T-cell (primary cell): Measurements from ENCODE around the gene SMIM5. TPM values are rescaled to one million over a fixed set of nuclear protein-coding genes. Genes with fewer than 3 reads are reported as not detected.
A peak's percentile ranks its signal among the peaks of the same experiment; 100 is the strongest.

Source experiments
- ATAC-seq, 4 experiments: fragments of 200-7000 bp in 3 of 4; fragments of 150-1000 bp in 1 of 4; cut with Tn5 transposase; replicated peaks in 1 of 4; 1 replicate in 3 of 4; 2 replicates in 1 of 4; pipeline ENCODE4 v1.10.0; 2021; ENCODE audit warnings: moderate library complexity in 3 of 4, mild to moderate bottlenecking in 2 of 4, moderate number of reproducible peaks in 1 of 4
- CTCF ChIA-PET, 2 donors: fragments of 300-600 bp; sonication (Branson Sonifier 250); formaldehyde crosslinking; loops; one replicate each; lab custom pipeline; 2022; ENCODE audit warnings: antibody characterized with exemption in 2 of 2; lab: Charles Lee
- POLR2A ChIA-PET, 2 donors: fragments of 300-600 bp; sonication (Branson Sonifier 250); formaldehyde crosslinking; loops; one replicate each; lab custom pipeline; 2022; ENCODE audit warnings: antibody characterized with exemption in 2 of 2; lab: Charles Lee
- DNase-seq, 35 experiments: peaks; one replicate each; pipeline versions ENCODE4 v3.0.0 to v3.0.0-alpha.2; 2013 to 2023
- H3K27ac ChIP-seq: one replicate; pipeline ENCODE4 v1.5.1; 2013; ENCODE audit warnings: low read length
- H3K27me3 ChIP-seq, 2 experiments: replicated peaks in 1 of 2; 1 replicate in 1 of 2; 2 replicates in 1 of 2; pipeline versions ENCODE4 v1.6.1 to v1.7.0; 2013; ENCODE audit warnings: low read length in 1 of 2, mixed read lengths in 1 of 2; ENCODE audit not compliant: control insufficient read depth in 2 of 2, insufficient read depth in 2 of 2; ENCODE audit errors: extremely low read depth in 1 of 2
- H3K36me3 ChIP-seq, 2 donors: 1 replicate in 1 of 2; 2 replicates in 1 of 2; pipeline versions ENCODE4 v1.6.1 to v1.7.0; 2013; ENCODE audit warnings: low read length in 1 of 2; ENCODE audit not compliant: control insufficient read depth in 2 of 2, insufficient read depth in 1 of 2; ENCODE audit errors: extremely low read depth in 1 of 2
- H3K4me1 ChIP-seq, 2 experiments: 1 replicate in 1 of 2; 2 replicates in 1 of 2; pipeline versions ENCODE4 v1.6.1 to v1.7.0; 2013; ENCODE audit warnings: low read length in 2 of 2, mixed read lengths in 1 of 2; ENCODE audit not compliant: insufficient read depth in 2 of 2, control insufficient read depth in 1 of 2; ENCODE audit errors: extremely low read depth in 1 of 2
- H3K4me3 ChIP-seq, 2 donors: 1 replicate in 1 of 2; 2 replicates in 1 of 2; pipeline versions ENCODE4 v1.5.1 to v1.7.0; 2013; ENCODE audit warnings: mild to moderate bottlenecking in 2 of 2, low read length in 1 of 2, moderate library complexity in 1 of 2; ENCODE audit not compliant: control insufficient read depth in 1 of 2; ENCODE audit errors: extremely low read depth in 1 of 2
- H3K9me3 ChIP-seq: 2 replicates; pipeline ENCODE4 v1.7.0; 2013
- H3K27ac Mint-ChIP-seq, 2 donors: one replicate each; pipeline ENCODE4 v1.8.0; 2020 to 2021; ENCODE audit warnings: mild to moderate bottlenecking in 2 of 2, mixed read lengths in 2 of 2
- H3K27me3 Mint-ChIP-seq, 2 donors: one replicate each; pipeline ENCODE4 v1.8.0; 2021 to 2022; ENCODE audit warnings: mixed read lengths in 2 of 2
- H3K36me3 Mint-ChIP-seq: one replicate; pipeline ENCODE4 v1.8.0; 2021; ENCODE audit warnings: mixed read lengths
- H3K4me1 Mint-ChIP-seq, 3 donors: one replicate each; pipeline ENCODE4 v1.8.0; 2020 to 2022; ENCODE audit warnings: mixed read lengths in 3 of 3, mild to moderate bottlenecking in 1 of 3
- H3K4me3 Mint-ChIP-seq, 3 donors: one replicate each; pipeline ENCODE4 v1.8.0; 2020 to 2022; ENCODE audit warnings: mild to moderate bottlenecking in 3 of 3, mixed read lengths in 3 of 3, moderate library complexity in 3 of 3
- H3K9me3 Mint-ChIP-seq, 3 donors: one replicate each; pipeline ENCODE4 v1.8.0; 2020 to 2022; ENCODE audit warnings: mixed read lengths in 3 of 3
- WGBS: methylation state at CpG from one replicate; pipeline ENCODE4 v1.1.5; 2013; ENCODE audit warnings: missing lambda C conversion rate; ENCODE audit not compliant: insufficient coverage; 5-methylcytosine and 5-hydroxymethylcytosine counted together
- total RNA-seq, 35 experiments: library from RNA in 6 of 35; stranded (reverse) in 6 of 35; fragments of 120-200 nt in 1 of 35; gene quantifications; one replicate each; pipeline versions ENCODE4 v1.2.1 to v1.2.4 and lab custom pipeline; 2013 to 2026

SMIM5 gene
- total RNA-seq, 5 donors from 2014 or later (not counting 1 experiment from before 2014, with no cell fraction given): 0.35 to 2.2 (median 0.82) TPM

DNA sequence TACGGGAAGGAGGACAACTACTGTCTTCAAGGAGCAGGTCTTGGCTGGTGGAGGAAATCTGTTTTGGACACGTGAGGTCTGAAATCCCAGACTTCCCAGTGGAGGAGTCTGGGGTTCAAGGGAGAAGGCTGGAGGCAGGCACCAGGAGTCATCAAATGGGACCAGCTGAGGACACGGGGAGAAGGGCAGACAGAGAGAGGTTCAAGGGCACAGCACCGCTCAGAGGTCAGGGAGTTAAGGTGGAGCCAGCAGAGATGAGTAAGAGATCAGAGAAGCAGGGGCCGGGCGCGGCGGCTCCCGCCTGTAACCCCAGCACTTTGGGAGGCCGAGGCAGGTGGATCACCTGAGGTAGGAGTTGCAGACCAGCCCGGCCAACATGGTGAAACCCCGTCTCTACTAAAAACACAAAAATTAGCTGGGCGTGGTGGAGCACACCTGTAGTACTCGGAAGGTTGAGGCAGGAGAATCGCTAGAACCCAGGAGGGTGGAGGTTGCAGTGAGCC is 10.4 kb upstream of the SMIM5 start:
- ChIA-PET CTCF (no interaction called here), POLR2A (no interaction called here)
- H3K4me3 Mint-ChIP-seq: no peak overlapping the region
- Histone ChIP-seq H3K4me3 (no peak overlapping the region), H3K4me1 (no peaks in the 10 kb centered on the region), H3K27me3 (peaks cover 0 to 7% of the 10 kb centered on the region in 2 experiments), H3K36me3 (peaks cover 10 to 30% of the 10 kb centered on the region in 2 donors), H3K9me3 (no peaks in the 10 kb centered on the region), H3K27ac (no peak overlapping the region)
- DNase-seq (no peak), ATAC-seq (no peak)
- H3K9me3 Mint-ChIP-seq: no peaks in the 10 kb centered on the region
- no peak overlapping the region for H3K27ac Mint-ChIP-seq
- no peaks in the 10 kb centered on the region for H3K27me3 Mint-ChIP-seq
- 88% methylated on average over 12 of the region's 15 CpGs for WGBS
- no peaks in the 10 kb centered on the region for H3K36me3 Mint-ChIP-seq
- H3K4me1 Mint-ChIP-seq: peaks cover 0 to 6% (median 0%) of the 10 kb centered on the region in 3 donors

DNA sequence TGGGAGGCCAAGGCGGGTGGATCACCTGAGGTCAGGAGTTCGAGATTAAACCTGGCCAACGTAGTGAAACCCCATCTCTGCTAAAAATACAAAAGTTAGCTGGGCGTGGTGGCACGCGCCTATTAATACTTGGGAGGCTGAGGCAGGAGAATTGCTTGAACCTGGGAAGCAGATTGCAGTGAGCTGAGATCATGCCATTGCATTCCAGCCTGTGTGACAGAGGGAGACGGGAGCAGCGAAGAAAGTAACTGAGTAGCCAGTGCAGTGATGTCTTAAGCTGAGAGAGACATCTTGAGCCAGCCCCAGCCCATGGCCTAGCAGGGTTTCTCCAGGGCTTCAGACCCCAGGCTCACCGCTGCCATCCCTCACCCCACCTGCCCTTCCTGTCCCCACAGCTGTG is 9.8 kb upstream of the SMIM5 start:
- H3K27ac ChIP-seq: no peak overlapping the region
- Mint-ChIP-seq H3K36me3 (no peaks in the 10 kb centered on the region), H3K4me3 (no peak overlapping the region), H3K27me3 (no peaks in the 10 kb centered on the region), H3K4me1 (peaks cover 0 to 6% (median 0%) of the 10 kb centered on the region in 3 donors), H3K9me3 (no peaks in the 10 kb centered on the region), H3K27ac (no peak overlapping the region)
- H3K4me3 ChIP-seq: no peak overlapping the region
- peaks cover 10 to 30% of the 10 kb centered on the region in 2 donors for H3K36me3 ChIP-seq
- ChIA-PET CTCF (no interaction called here), POLR2A (no interaction called here)
- H3K4me1 ChIP-seq: no peaks in the 10 kb centered on the region
- H3K9me3 ChIP-seq: no peaks in the 10 kb centered on the region
- H3K27me3 ChIP-seq: peaks cover 0 to 3% of the 10 kb centered on the region in 2 experiments
- 97% methylated on average over 5 of the region's 9 CpGs for WGBS
- ATAC-seq (no peak), DNase-seq (no peak)

DNA sequence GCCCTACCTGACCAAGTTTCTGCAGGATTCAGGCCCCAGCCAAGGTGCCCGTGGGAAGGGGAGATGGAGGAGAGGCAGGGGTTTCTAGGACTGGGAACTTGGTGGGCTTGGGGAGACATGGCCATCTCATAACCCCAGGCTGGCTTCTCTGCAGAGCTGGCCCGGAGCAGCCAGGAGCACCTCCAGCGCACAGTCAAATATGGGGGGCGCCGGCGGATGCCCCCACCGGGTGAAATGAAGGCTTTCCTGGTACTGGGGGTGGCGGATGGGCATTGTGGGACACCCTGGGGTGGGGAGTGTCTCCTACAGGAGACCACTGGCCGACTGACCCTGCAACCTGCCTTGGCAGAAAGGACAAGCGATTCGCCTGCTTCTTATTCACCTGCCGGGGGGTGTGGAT is 9.2 kb upstream of the SMIM5 start:
- POLR2A ChIA-PET: no interaction called here
- H3K36me3 ChIP-seq: peaks cover 10 to 29% of the 10 kb centered on the region in 2 donors
- no peak for ATAC-seq

DNA sequence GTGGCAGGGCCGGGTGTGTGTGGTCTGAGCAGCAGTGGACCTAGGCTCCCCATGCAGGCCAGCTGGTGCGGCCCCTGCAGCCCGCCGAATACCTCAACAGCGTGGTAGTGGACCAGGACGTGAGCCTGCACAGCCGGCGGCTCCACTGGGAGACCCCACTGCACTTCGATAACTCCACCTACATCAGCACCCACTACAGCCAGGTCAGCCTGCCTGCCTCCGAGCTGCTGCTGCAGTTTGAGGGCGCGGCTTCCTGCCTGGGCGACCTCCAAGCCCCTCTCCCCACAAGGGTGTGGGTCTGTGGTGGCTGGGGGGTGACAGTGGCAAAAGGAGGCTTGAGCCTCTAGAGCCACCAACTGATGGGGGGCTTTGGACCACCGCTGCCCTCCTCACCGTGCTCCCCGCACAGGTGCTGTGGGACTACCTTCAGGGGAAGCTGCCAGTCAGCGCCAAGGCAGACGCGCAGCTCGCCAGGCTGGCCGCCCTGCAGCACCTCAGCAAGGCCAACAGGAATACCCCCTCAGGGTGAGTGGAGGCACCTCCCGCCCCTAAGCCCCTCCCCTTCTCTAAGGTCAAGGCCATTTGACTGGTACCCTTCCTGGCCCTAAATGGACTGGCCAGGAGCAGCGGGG is 8.4 kb upstream of the SMIM5 start:
- DNase-seq: no peak
- no peak overlapping the region for H3K27ac ChIP-seq
- no peaks in the 10 kb centered on the region for H3K9me3 ChIP-seq
- no peaks in the 10 kb centered on the region for H3K27me3 Mint-ChIP-seq
- peaks cover 15 to 24% of the 10 kb centered on the region in 2 donors for H3K36me3 ChIP-seq
- CTCF ChIA-PET: interaction anchor here in 1 of 2 donors (0.6 kb wide), 1 partner anchor 9 kb away, joined by 3 read pairs; no protein-coding TSS in a partner anchor
- H3K9me3 Mint-ChIP-seq: no peaks in the 10 kb centered on the region
- no peaks in the 10 kb centered on the region for H3K27me3 ChIP-seq
- H3K4me1 Mint-ChIP-seq: peaks cover 0 to 6% (median 0%) of the 10 kb centered on the region in 3 donors
- 91% methylated on average over 11 of the region's 23 CpGs for WGBS
- POLR2A ChIA-PET: no interaction called here
- H3K36me3 Mint-ChIP-seq: no peaks in the 10 kb centered on the region
- H3K27ac Mint-ChIP-seq: no peak overlapping the region
- no peak overlapping the region for H3K4me3 Mint-ChIP-seq
- no peaks in the 10 kb centered on the region for H3K4me1 ChIP-seq
- no peak for ATAC-seq
- H3K4me3 ChIP-seq: no peak overlapping the region

More for the DNA sequence above, 9.2 kb upstream of the SMIM5 start:
- Mint-ChIP-seq H3K27me3 (no peaks in the 10 kb centered on the region), H3K36me3 (no peaks in the 10 kb centered on the region), H3K4me3 (no peak overlapping the region), H3K4me1 (peaks cover 0 to 6% (median 0%) of the 10 kb centered on the region in 3 donors), H3K9me3 (no peaks in the 10 kb centered on the region), H3K27ac (no peak overlapping the region)
- Histone ChIP-seq H3K27me3 (peaks cover 0 to 1% of the 10 kb centered on the region in 2 experiments), H3K4me1 (no peaks in the 10 kb centered on the region), H3K9me3 (no peaks in the 10 kb centered on the region), H3K4me3 (no peak overlapping the region), H3K27ac (no peak overlapping the region)
- CTCF ChIA-PET: no interaction called here
- 80% methylated on average over 1 of the region's 12 CpGs for WGBS
- DNase-seq: no peak

DNA sequence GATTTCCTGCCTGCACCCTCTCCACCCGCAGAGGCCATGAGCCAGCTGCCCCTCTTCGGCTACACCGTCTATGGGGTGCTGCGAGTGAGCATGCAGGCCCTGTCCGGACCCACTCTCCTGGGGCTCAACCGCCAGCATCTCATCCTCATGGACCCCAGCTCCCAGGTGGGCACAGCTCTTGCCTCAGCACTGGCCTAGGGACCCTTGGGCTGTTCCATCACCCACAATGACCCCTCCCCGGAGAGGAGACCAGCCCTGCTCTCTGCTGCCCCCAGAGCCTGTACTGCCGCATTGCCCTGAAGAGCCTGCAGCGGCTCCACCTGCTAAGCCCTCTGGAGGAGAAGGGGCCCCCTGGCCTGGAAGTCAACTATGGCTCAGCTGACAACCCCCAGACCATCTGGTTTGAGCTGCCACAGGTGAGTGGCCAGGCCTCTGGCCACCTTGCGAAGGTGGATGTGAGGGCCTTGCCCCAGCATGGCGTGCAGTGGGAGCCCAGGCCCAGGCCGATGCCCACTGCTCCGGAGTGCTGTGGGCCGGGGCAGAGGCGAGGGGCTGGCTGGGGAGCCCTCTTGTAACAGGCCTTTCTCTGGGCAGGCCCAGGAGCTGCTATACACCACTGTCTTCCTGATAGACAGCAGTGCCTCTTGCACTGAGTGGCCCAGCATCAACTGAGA is 7.3 kb upstream of the SMIM5 start:
- 98% methylated on average over 13 of the region's 15 CpGs for WGBS
- Histone ChIP-seq H3K4me3 (no peak overlapping the region), H3K27me3 (no peaks in the 10 kb centered on the region), H3K4me1 (no peaks in the 10 kb centered on the region), H3K9me3 (no peaks in the 10 kb centered on the region), H3K27ac (no peak overlapping the region), H3K36me3 (peaks cover 15 to 25% of the 10 kb centered on the region in 2 donors)
- Mint-ChIP-seq H3K36me3 (no peaks in the 10 kb centered on the region), H3K9me3 (no peaks in the 10 kb centered on the region), H3K4me3 (no peak overlapping the region), H3K4me1 (peaks cover 0 to 6% (median 0%) of the 10 kb centered on the region in 3 donors), H3K27ac (no peak overlapping the region), H3K27me3 (no peaks in the 10 kb centered on the region)
- POLR2A ChIA-PET: no interaction called here
- DNase-seq (peak in 5 of 35 experiments; percentile 12 to 22 (median 17)), ATAC-seq (peak; percentile 37 to 62 (median 56))
- CTCF ChIA-PET: no interaction called here

DNA sequence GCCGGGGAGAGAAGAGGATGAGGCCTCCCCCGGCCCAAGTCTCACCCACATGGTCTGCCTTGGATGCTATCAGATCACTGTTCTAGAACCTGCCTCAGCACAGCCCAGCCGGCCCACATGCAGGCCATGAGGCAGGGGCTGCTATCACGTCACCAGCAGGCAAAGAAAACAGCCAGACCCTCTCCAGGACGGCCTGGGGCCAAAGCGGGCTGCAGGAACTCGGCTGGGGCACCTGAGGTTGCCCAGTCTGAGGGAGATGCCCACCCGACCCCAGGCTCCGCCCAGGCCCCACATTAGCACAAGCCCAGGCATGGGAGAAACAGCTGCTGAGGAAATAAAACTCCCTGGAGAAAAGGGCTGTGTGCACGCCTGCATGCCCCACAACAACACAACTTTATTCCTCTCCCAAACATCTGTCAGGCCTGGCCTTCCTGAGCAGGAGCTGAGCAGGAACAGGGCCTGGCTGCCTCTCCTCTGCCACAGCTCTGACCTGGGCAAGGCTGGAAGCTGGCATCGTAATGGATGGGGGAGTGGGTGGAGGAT is 6.7 kb upstream of the SMIM5 start:
- Histone ChIP-seq H3K27ac (no peak overlapping the region), H3K4me1 (no peaks in the 10 kb centered on the region), H3K9me3 (no peaks in the 10 kb centered on the region), H3K4me3 (no peak overlapping the region), H3K36me3 (peaks cover 15 to 25% of the 10 kb centered on the region in 2 donors), H3K27me3 (no peaks in the 10 kb centered on the region)
- no peak for ATAC-seq
- 93% methylated on average over 7 of the region's 11 CpGs for WGBS
- no peak for DNase-seq
- POLR2A ChIA-PET: no interaction called here
- H3K36me3 Mint-ChIP-seq: no peaks in the 10 kb centered on the region
- no peak overlapping the region for H3K27ac Mint-ChIP-seq
- H3K27me3 Mint-ChIP-seq: no peaks in the 10 kb centered on the region
- peaks cover 0 to 6% (median 0%) of the 10 kb centered on the region in 3 donors for H3K4me1 Mint-ChIP-seq
- CTCF ChIA-PET: no interaction called here
- H3K9me3 Mint-ChIP-seq: no peaks in the 10 kb centered on the region
- no peak overlapping the region for H3K4me3 Mint-ChIP-seq
